MCF 10A (cell line): Measurements from ENCODE around the gene VAMP2. TPM values are rescaled to one million over a fixed set of nuclear protein-coding genes. Genes with fewer than 3 reads are reported as not detected.

Source experiments
- BruUV-seq: library from RNA; stranded (reverse); fragments of 400-500 nt; replicated peaks from 2 replicates; lab custom pipeline; 2021; lab: Mats Ljungman, UMichigan
- CTCF ChIA-PET: fragments of 300-600 bp; sonication (Branson Sonifier 250); formaldehyde crosslinking; extraction: SDS; loops from one replicate; lab custom pipeline; 2021; ENCODE audit warnings: antibody characterized with exemption, inconsistent platforms; lab: Yijun Ruan, JAX
- POLR2A ChIA-PET: fragments of 300-600, 350-650 bp; sonication (Branson Sonifier 250); formaldehyde crosslinking; extraction: SDS; loops from one replicate; lab custom pipeline; 2020; ENCODE audit warnings: antibody characterized with exemption, inconsistent platforms; lab: Yijun Ruan, JAX
- DNase-seq: peaks from one replicate; pipeline ENCODE4 v3.0.0-alpha.2; 2018; ENCODE audit not compliant: unreplicated experiment
- H3K27ac Mint-ChIP-seq: one replicate; pipeline ENCODE4 v1.8.0; 2022; ENCODE audit warnings: mild to moderate bottlenecking, low read depth, mixed read lengths; ENCODE audit not compliant: unreplicated experiment
- H3K27me3 Mint-ChIP-seq: one replicate; pipeline ENCODE4 v1.8.0; 2022; ENCODE audit warnings: mixed read lengths; ENCODE audit not compliant: insufficient read depth, unreplicated experiment
- H3K36me3 Mint-ChIP-seq: one replicate; pipeline ENCODE4 v1.8.0; 2022; ENCODE audit warnings: mild to moderate bottlenecking, moderate library complexity, mixed read lengths; ENCODE audit not compliant: insufficient read depth, unreplicated experiment
- H3K4me1 Mint-ChIP-seq: one replicate; pipeline ENCODE4 v1.8.0; 2022; ENCODE audit warnings: mixed read lengths; ENCODE audit not compliant: insufficient read depth, unreplicated experiment
- H3K4me3 Mint-ChIP-seq: one replicate; pipeline ENCODE4 v1.8.0; 2022; ENCODE audit warnings: mild to moderate bottlenecking, moderate library complexity, mixed read lengths; ENCODE audit not compliant: unreplicated experiment
- H3K9me3 Mint-ChIP-seq: one replicate; pipeline ENCODE4 v1.8.0; 2022; ENCODE audit warnings: mixed read lengths; ENCODE audit not compliant: unreplicated experiment
- CTCF ChIP-seq: fragments of 200-600 bp; IDR thresholded peaks from one replicate; pipeline ENCODE4 v1.8.0; 2022; ENCODE audit warnings: antibody characterized with exemption, mild to moderate bottlenecking; ENCODE audit not compliant: unreplicated experiment
- intact Hi-C: fragments of 100-400 bp; cut with micrococcal nuclease; formaldehyde crosslinking; loops from 2 replicates; pipeline ENCODE4 v1.14.1; 2022
- total RNA-seq: library from RNA; stranded (reverse); gene quantifications from 2 replicates; pipeline ENCODE4 v1.2.3, GENCODE V29; 2022

VAMP2 gene
- total RNA-seq, 1 experiment from 2014 or later, result 37.7 TPM

DNA sequence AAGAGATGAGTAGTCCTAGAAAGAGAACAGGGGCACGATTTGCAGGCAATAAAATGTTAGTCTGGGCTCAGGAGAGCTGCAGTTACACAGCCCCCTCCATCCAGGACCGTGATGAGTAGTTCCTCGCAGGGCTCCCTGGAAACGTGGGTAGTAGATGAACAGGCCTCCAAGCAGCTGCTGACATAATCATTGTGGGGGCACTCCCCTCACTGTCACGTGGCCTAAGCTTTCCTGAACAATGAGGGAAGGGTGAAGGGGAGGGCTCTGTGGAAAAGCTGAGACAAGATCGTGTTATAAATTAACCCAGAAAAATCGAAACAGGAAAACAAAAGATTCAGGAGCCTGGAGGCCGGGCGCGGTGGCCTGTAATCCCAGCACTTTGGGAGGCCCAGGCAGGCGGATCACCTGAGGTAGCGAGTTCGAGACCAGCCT, 9.2 kb downstream of the VAMP2 start:
- ChIA-PET CTCF (interaction anchor here (0.8 to 8.7 kb wide), 4 partner anchors 11 to 145 kb away, joined by 3 to 59 read pairs (median 4); no protein-coding TSS in a partner anchor), POLR2A (interaction anchor here (0.6 to 16.5 kb wide), 17 partner anchors 11 to 720 kb away, joined by 3 to 429 read pairs (median 22); partner anchors contain the start of genes ALOXE3, BORCS6, CTC1 and HES7)
- H3K4me1 Mint-ChIP-seq, result peaks cover 30% of the 10 kb centered on the region
- peak; percentile 96 for DNase-seq
- intact Hi-C loops, result no loop called here
- no peak for TF ChIP-seq CTCF
- peaks cover 9% of the 10 kb centered on the region for H3K36me3 Mint-ChIP-seq
- no peak overlapping the region for H3K27ac Mint-ChIP-seq
- no peaks in the 10 kb centered on the region for H3K27me3 Mint-ChIP-seq
- H3K4me3 Mint-ChIP-seq, result no peak overlapping the region
- H3K9me3 Mint-ChIP-seq, result no peaks in the 10 kb centered on the region
- BruUV-seq, result TSS peak; percentile 9

- no peak overlapping the region for H3K27ac Mint-ChIP-seq
- no peak overlapping the region for H3K4me3 Mint-ChIP-seq
- TF ChIP-seq CTCF, result no peak
- no TSS peak for BruUV-seq
- H3K36me3 Mint-ChIP-seq, result peaks cover 4% of the 10 kb centered on the region
- POLR2A ChIA-PET, result interaction anchor here (0.6 to 16.5 kb wide), 16 partner anchors 8 to 525 kb away, joined by 3 to 429 read pairs (median 36); partner anchors contain the start of genes ALOXE3, BORCS6, CTC1 and HES7
- intact Hi-C loops, result no loop called here
- DNase-seq, result no peak
- CTCF ChIA-PET, result interaction anchor here (1.1 to 8.7 kb wide), 2 partner anchors 10 to 14 kb away, joined by 4 to 59 read pairs; no protein-coding TSS in a partner anchor
- no peaks in the 10 kb centered on the region for H3K27me3 Mint-ChIP-seq
- no peaks in the 10 kb centered on the region for H3K9me3 Mint-ChIP-seq
- H3K4me1 Mint-ChIP-seq, result peaks cover 27% of the 10 kb centered on the region
Observed at GRCh38 chr17:8153031-8153451, 9.7 kb downstream of the VAMP2 start.

DNA sequence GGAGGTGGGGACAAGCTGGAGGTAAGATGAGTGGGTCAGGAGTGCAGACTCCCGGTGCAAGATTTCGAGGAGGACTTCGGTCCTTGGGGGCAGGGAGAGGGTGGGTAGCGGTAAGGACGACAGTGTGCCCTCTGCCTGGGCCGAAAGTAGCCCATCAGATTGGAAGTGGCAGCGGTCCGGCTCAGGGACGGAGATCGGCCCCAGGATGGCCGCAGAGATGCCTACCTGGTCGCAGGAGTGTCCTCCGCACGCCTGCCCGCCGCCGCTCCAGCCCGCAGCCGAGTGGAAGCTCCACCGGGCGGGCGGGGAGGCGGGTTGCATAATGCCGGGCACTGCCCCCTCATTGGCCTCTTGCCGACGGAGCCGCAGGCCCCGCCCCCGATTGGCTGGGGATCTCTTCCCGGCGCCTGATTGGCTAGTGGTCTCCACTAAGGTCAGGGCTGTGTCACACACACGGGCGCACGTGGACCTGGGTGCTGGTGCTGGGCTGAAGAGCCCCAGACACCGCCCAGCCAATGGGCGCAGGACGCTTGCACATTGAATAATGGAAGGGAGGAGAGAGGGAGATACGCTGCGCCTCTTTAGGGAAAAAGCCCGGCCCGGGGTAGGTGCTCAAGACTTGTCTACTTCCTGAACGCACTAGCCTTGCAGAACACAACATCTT, 10.5 kb downstream of the VAMP2 start, which contains the start of gene PER1:
Gene PER1, minus strand, starts transcription at position 293 of the 664 bp plus-strand sequence. CDS start 1,698 bp downstream, outside the sequence.
- H3K27me3 Mint-ChIP-seq, result no peaks in the 10 kb centered on the region
- no peak for TF ChIP-seq CTCF
- no TSS peak for BruUV-seq
- CTCF ChIA-PET, result interaction anchor here (0.6 kb wide), 1 partner anchor 14 kb away, joined by 3 read pairs; no protein-coding TSS in a partner anchor
- no peaks in the 10 kb centered on the region for H3K36me3 Mint-ChIP-seq
- intact Hi-C loops, result loop anchor here (1.0 kb wide), 1 partner anchor 29 kb away; no protein-coding TSS in a partner anchor
- POLR2A ChIA-PET, result interaction anchor here (0.6 to 16.5 kb wide), 19 partner anchors 9 to 579 kb away, joined by 3 to 429 read pairs (median 5); partner anchors contain the start of genes ALOXE3, AURKB, BORCS6 and CTC1
- no peak within 1 kb of the TSS for H3K27ac Mint-ChIP-seq
- no peaks in the 10 kb centered on the region for H3K9me3 Mint-ChIP-seq
- no peak within 1 kb of the TSS for H3K4me3 Mint-ChIP-seq
- H3K4me1 Mint-ChIP-seq, result peaks cover 27% of the 10 kb centered on the region
- DNase-seq, result peak; percentile 99

- ChIA-PET CTCF (interaction anchor here (1.5 kb wide), 1 partner anchor 12 kb away, joined by 5 read pairs; no protein-coding TSS in a partner anchor), POLR2A (interaction anchor here (0.6 to 16.5 kb wide), 20 partner anchors 10 to 579 kb away, joined by 3 to 429 read pairs (median 6); partner anchors contain the start of genes ALOXE3, AURKB, BORCS6 and CTC1)
- H3K27me3 Mint-ChIP-seq, result no peaks in the 10 kb centered on the region
- H3K9me3 Mint-ChIP-seq, result no peaks in the 10 kb centered on the region
- no peak overlapping the region for H3K4me3 Mint-ChIP-seq
- TF ChIP-seq CTCF, result no peak
- no peak for DNase-seq
- H3K36me3 Mint-ChIP-seq, result no peaks in the 10 kb centered on the region
- intact Hi-C loops, result loop anchor here (1.0 kb wide), 1 partner anchor 28 kb away; no protein-coding TSS in a partner anchor
- H3K4me1 Mint-ChIP-seq, result peaks cover 32% of the 10 kb centered on the region
- H3K27ac Mint-ChIP-seq, result no peak overlapping the region
- BruUV-seq, result TSS peak; percentile 9
Observed at GRCh38 chr17:8151641-8152111, 11.1 kb downstream of the VAMP2 start.
